Epithelial cell of proximal tubule (primary cell): ENCODE data around the gene IQCH. TPM values are rescaled to one million over a fixed set of nuclear protein-coding genes. Genes with fewer than 3 reads are reported as not detected.

Experiments
- DNase-seq: peaks from one replicate; pipeline ENCODE4 v3.0.0-alpha.2; 2011; ENCODE audit warnings: low read depth
- H3K4me3 ChIP-seq: 2 replicates; pipeline ENCODE4 v1.5.1; 2011; ENCODE audit warnings: low read depth, mild to moderate bottlenecking, low read length
- total RNA-seq: library from RNA; depleted of rRNA; stranded (reverse); fragments of >200 nt; gene quantifications from 2 replicates; pipeline ENCODE4 v1.2.3, GENCODE V29; 2015
- TF ChIP-seq, protein P1 (sequence below): conservative IDR thresholded peaks from 2 replicates; pipeline ENCODE4 v1.5.1; 2012; ENCODE audit warnings: low read depth, mild to moderate bottlenecking, low read length

IQCH gene
- total RNA-seq, 1 donor from 2014 or later = 0.92 TPM

- TF ChIP-seq, protein P1, sequence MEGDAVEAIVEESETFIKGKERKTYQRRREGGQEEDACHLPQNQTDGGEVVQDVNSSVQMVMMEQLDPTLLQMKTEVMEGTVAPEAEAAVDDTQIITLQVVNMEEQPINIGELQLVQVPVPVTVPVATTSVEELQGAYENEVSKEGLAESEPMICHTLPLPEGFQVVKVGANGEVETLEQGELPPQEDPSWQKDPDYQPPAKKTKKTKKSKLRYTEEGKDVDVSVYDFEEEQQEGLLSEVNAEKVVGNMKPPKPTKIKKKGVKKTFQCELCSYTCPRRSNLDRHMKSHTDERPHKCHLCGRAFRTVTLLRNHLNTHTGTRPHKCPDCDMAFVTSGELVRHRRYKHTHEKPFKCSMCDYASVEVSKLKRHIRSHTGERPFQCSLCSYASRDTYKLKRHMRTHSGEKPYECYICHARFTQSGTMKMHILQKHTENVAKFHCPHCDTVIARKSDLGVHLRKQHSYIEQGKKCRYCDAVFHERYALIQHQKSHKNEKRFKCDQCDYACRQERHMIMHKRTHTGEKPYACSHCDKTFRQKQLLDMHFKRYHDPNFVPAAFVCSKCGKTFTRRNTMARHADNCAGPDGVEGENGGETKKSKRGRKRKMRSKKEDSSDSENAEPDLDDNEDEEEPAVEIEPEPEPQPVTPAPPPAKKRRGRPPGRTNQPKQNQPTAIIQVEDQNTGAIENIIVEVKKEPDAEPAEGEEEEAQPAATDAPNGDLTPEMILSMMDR = no peak
- no peak overlapping the region for H3K4me3 ChIP-seq
- no peak for DNase-seq
These were observed 283.2 kb downstream of the IQCH start for GRCh38 chr15:67537771-67538170.

DNA sequence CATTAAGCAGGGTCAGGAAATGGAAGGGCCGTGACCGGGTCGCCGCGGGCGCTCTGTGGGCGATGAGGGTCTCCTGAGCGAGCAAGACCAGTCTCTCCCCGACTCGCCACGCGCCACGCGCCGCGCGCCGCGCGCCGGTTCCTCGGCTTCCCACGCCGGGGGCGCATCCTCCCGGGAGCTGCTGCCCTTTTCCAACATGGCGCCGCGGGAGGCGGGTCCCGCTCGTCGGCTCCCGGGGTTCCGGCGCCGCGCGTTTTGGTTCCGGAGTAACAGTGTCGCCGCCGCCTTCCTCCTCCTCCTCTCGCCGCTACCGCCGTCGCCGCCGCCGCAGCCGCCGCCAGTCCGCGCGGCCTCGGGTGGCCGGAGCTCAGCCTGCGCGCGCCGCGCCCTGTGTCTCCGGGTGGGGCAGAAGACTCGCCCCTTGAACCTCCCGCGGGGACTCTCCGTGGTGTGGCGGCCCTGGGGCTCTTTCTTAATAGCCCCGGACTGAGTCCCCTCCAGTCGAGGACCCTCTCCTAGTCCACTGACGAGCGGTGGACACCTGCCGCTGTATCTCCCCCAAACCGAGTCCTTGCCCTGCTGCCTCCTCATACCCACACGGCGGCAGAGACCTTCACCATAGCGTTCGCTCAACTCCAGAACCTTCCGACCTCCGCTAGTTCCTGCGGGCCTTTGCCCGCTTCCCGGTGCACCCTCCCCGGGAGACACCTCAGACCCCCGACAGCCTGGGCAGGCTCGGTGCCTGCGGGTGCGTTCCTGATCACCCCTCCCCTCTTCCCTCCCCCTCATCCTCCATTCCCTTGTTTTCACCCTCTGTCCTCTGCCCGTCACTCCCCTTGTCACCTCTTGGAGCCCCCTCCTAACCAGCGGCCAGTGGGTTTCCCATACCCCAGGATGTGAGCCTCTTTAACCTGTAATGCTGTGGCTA lies 288.1 kb downstream of the IQCH start, which contains the start of gene MAP2K5:
TSS of gene MAP2K5 (plus strand) at position 284 of the 928 bp plus-strand sequence. CDS start at position 917, 633 bp downstream.
- TF ChIP-seq, protein P1 = no peak
- DNase-seq = no peak
- H3K4me3 ChIP-seq = peak within 1 kb of the TSS; percentile 68

DNA sequence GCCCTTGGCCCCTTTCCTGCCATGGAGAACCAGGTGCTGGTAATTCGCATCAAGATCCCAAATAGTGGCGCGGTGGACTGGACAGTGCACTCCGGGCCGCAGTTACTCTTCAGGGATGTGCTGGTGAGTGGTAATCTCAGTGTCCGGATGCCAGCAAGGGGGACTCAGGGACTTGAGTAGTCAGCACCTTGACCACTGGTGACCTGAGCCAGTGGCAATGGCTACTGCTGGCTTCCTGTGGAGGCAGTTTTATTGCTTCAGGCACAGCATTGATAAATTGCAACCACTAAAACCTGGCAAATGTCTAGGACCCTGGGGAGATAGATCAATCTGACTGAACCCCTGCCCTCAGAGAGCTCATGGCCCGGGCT lies 288.7 kb downstream of the IQCH start:
- H3K4me3 ChIP-seq = peak overlapping the region; percentile 68
- TF ChIP-seq, protein P1 = no peak
- no peak for DNase-seq

DNA sequence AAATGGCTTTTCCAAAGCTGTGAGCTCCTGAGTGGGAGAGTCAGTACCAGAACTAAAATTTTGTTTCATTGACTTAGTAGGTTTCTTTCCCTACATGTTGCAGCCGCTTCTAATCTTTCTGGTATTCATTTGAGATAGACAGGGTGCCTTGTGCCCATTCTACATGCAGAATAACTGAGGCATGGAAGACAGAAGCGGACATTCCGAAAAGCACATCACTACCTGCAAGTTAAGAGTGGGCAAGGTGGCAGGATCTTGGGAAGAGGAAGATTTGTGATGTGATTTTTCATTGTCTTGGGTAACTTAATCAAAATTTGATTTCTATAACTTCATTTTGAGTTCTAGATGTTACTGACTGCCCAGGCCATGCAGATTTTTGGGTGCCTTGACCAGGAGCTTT lies 289.9 kb downstream of the IQCH start:
- TF ChIP-seq, protein P1 = no peak
- no peak overlapping the region for H3K4me3 ChIP-seq
- no peak for DNase-seq

GRCh38 chr15:67545864-67546263 lies 291.3 kb downstream of the IQCH start:
- no peak for DNase-seq
- H3K4me3 ChIP-seq = no peak overlapping the region
- TF ChIP-seq, protein P1 = no peak

DNA sequence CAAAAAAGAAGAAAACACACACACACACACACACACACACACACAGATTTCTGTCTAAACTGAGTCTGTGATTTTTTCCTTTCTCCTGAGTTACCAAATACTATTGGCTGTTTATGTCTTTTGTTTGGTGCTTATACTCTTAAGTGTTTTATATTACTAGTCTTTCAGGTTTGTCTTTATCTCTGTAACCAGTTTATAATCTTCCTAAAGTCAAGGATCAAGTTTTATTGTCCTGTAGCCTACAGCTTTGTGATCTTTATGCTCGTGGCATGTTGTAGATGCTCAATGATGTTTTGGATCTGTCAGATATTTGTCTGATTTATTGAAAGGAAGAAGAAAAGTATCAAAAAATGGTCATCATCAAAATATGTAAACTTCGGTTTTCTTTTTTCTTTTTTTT lies 292.5 kb downstream of the IQCH start:
- TF ChIP-seq, protein P1 = no peak
- DNase-seq = no peak

DNA sequence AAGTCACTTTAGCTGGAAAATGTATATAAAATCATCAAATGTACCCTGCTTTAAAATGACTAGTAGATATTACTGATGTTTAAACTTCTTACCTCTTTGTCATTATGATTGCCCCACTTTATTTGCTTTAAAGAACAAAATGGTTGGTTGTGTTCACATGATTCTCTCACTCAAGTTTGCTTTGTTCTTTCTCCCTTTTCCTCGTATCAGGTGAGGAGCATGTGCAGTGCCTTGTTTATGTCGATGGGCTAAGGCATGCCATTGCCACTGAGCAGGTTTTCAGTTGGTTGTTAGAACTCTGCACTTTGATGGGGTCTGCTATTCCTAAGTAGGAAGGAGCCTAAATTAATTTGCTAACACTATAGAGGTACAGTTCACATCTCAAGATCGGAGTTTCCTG lies 293.2 kb downstream of the IQCH start:
- no peak for DNase-seq
- TF ChIP-seq, protein P1 = no peak
- H3K4me3 ChIP-seq = no peak overlapping the region

More for the DNA sequence above, 292.5 kb downstream of the IQCH start:
- no peak overlapping the region for H3K4me3 ChIP-seq
